T-helper 17 cell (primary cell): ENCODE data around the gene ATF5. TPM values are rescaled to one million over a fixed set of nuclear protein-coding genes. Genes with fewer than 3 reads are reported as not detected.
A peak's percentile ranks its signal among the peaks of the same experiment; 100 is the strongest.

Experiments
- ATAC-seq: fragments of 150-1000 bp; cut with Tn5 transposase; 2 replicates; pipeline ENCODE4 v1.10.0; 2021; ENCODE audit warnings: mild to moderate bottlenecking, moderate library complexity
- DNase-seq, 3 donors: peaks; one replicate each; pipeline versions ENCODE4 v3.0.0 to v3.0.0-alpha.2; 2020 to 2021
- H3K9me3 ChIP-seq: one replicate; pipeline ENCODE4 v1.7.0; 2013; ENCODE audit warnings: low read length, mild to moderate bottlenecking; ENCODE audit not compliant: control insufficient read depth, poor library complexity, severe bottlenecking
- H3K27ac Mint-ChIP-seq: one replicate; pipeline ENCODE4 v1.8.0; 2022; ENCODE audit warnings: mild to moderate bottlenecking, moderate library complexity, mixed read lengths
- H3K27me3 Mint-ChIP-seq: one replicate; pipeline ENCODE4 v1.8.0; 2022; ENCODE audit warnings: mixed read lengths
- H3K36me3 Mint-ChIP-seq: one replicate; pipeline ENCODE4 v1.8.0; 2022; ENCODE audit warnings: low read depth, mixed read lengths
- H3K4me1 Mint-ChIP-seq: one replicate; pipeline ENCODE4 v1.8.0; 2022; ENCODE audit warnings: mild to moderate bottlenecking, mixed read lengths
- H3K4me3 Mint-ChIP-seq: one replicate; pipeline ENCODE4 v1.8.0; 2022; ENCODE audit warnings: mild to moderate bottlenecking, moderate library complexity, mixed read lengths
- total RNA-seq, 4 donors: library from RNA in 2 of 4; stranded (reverse) in 2 of 4; gene quantifications; one replicate each; pipeline ENCODE4 v1.2.3 and lab custom pipeline; 2022 to 2026

ATF5 gene
- total RNA-seq, 2 donors from 2014 or later = 31.8 to 36.0 TPM

DNA sequence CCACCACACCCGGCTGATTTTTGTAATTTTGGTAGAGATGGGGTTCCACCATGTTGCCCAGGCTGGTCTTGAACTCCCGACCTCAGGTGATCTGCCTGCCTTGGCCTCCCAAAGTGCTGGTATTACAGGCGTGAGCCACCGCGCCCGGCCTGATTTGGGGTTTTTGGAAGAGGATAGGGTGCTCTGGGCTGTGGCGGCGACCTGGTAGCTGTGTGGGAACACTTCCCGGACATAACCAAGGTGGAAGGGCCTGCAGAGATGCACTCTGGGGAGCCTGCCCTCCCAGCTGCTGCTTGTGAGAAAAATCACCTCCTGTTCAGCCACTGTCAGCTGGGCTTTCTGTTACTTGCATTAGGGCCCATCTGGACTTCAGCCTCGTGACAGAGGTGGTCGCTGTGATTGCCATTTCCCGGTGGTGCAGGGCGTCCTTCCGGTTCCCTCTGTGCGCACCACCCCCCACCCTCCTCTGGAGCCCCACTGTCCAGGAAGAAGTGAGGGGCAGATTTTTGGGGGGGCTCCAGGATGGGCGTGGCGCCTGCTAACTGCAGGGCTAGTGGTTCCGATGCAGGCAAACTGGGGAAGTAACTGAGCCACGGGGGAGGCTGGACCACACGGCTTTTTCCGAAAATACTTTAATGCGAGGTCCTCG lies 39.8 kb upstream of the ATF5 start:
- ATAC-seq = no peak
- H3K27me3 Mint-ChIP-seq = no peaks in the 10 kb centered on the region
- peaks cover 5% of the 10 kb centered on the region for H3K36me3 Mint-ChIP-seq
- H3K27ac Mint-ChIP-seq = peak overlapping the region; percentile 100
- H3K4me3 Mint-ChIP-seq = peak overlapping the region; percentile 83
- H3K4me1 Mint-ChIP-seq = peaks cover 28% of the 10 kb centered on the region
- H3K9me3 ChIP-seq = no peaks in the 10 kb centered on the region
- no peak for DNase-seq

DNA sequence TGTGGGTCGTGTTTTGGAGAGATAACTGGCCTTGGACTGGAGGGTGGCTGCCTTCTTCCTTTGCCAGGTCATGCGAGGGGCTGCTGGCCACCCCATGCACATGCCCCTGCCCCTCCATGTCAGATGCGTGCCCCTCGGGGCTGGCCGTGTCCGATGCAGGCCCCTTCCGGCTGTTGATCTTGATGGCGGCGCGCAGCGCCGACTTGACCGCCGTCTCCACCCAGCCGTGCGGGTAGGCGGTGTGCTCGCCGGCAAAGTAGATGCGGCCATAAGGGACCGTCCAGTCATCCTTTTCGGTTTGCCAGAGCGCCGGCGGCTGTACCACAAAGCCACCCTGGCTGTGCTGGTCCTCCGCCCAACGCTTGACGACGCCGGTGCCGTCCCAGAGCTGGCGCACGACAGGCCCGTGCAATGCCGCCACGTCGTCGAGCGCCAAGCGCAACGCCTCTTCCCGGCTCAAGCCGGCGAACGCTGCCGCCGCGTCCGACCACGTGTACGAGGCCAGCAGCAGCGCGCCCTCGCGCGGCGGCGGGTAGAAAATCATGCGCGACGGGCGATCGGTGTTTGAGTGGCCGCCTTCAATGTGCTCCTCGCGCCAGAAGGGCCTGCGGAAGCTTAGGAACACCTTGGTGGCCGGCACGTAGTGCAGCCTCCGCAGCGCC lies 39.2 kb upstream of the ATF5 start:
- Mint-ChIP-seq H3K4me1 (peaks cover 33% of the 10 kb centered on the region), H3K4me3 (peak overlapping the region; percentile 83), H3K27me3 (no peaks in the 10 kb centered on the region), H3K36me3 (peaks cover 5% of the 10 kb centered on the region), H3K27ac (peak overlapping the region; percentile 100)
- DNase-seq (peak; percentile 62 to 71 (median 63)), ATAC-seq (peak; percentile 61)
- no peaks in the 10 kb centered on the region for H3K9me3 ChIP-seq

DNA sequence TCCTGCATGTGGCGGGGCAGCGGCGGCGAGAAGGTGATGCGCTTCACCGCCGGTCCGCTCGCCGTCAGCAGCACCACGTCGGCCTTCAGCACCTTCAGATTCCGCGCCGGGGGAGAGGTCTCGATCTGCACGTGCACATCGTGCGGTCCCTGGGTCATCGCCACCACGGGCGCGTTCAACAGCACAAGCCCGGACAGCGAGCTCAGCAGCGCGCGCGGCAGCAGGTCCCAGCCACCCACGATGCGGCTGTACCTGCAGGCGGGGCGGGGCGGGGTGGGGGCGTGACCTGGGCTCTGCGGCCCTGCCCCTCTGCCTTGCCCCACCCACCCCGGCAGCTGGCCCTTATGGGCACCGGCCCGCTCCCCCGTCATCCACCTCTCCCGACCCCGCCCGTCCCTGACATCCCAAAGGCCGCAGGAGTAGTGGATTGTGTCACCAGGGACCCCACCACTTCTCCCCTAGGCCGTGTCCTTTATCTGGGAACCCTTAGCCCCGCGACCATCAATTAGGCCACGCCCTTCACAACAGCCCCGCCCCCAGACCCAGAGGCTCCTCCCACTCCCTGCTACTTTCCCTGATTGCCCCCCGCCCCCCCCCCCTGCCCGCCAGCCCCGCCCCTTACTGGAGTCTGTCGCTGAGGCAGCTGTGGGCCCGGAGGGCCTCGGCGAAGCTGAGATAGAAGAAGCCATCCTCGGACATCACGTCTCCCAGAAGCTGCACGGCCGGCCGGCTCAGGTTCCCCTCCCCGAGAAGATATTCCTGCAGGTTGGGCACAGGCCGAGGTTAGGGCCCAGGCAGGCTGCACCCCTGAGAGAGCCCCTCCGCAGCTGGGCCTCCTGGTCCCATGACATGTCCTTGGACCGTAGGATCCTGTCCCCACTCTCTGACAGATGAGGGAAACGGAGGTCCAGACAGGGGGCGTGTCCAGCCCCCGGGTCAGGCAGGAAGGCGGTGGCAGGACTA lies 38.4 kb upstream of the ATF5 start:
- peak; percentile 72 for ATAC-seq
- DNase-seq = peak; percentile 64 to 77 (median 76)
- Mint-ChIP-seq H3K4me1 (peaks cover 37% of the 10 kb centered on the region), H3K27me3 (no peaks in the 10 kb centered on the region), H3K4me3 (peak overlapping the region; percentile 83), H3K36me3 (peaks cover 3% of the 10 kb centered on the region), H3K27ac (peak overlapping the region; percentile 100)
- no peaks in the 10 kb centered on the region for H3K9me3 ChIP-seq

DNA sequence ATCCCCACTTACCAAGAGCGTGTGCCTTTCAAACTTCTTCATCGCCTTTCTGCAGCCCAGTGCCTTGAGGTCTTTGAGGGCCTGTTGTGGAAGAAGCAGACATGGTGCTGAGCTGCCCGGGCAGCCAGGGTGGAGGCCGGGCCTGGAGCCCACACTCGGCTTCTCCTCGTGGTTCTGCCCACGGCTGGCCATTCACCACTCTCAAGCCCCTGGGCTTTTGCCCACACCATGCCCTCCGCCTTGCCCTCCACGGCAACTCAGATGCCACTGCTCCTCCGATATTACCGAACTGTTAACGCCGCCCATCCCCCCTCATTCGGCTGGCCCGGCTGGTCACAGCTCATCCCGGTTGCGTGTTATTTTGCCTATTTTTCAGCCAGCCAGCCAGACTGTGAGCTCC lies 37.6 kb upstream of the ATF5 start:
- peak overlapping the region; percentile 100 for H3K27ac Mint-ChIP-seq

DNA sequence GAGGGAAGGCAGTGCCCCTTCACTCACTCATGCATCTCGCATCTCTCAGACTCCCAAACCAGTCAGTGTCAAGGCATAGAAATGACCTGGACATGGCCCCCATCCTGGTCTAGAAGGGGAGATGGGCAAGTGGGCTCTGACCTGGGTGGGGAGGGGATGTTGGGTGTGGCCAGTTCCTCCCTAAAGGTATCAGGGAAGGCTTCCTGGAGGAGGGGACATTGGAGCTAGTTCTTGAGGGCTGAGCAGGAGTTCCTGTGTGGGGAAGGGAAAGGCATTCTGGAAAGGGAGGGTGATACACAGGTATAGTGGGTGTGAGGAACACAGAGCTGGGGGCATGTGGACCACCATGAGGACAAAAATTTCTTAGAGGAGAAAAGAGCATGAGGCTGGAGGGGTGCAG lies 36.3 kb upstream of the ATF5 start:
- no peaks in the 10 kb centered on the region for H3K9me3 ChIP-seq
- peaks cover 54% of the 10 kb centered on the region for H3K4me1 Mint-ChIP-seq
- ATAC-seq (no peak), DNase-seq (no peak)
- H3K4me3 Mint-ChIP-seq = peak overlapping the region; percentile 66
- H3K36me3 Mint-ChIP-seq = peaks cover 3% of the 10 kb centered on the region
- H3K27me3 Mint-ChIP-seq = no peaks in the 10 kb centered on the region
- peak overlapping the region; percentile 100 for H3K27ac Mint-ChIP-seq

More for the DNA sequence above, 37.6 kb upstream of the ATF5 start:
- Mint-ChIP-seq H3K4me3 (peak overlapping the region; percentile 70), H3K4me1 (peaks cover 41% of the 10 kb centered on the region), H3K27me3 (no peaks in the 10 kb centered on the region), H3K36me3 (peaks cover 3% of the 10 kb centered on the region)
- H3K9me3 ChIP-seq = no peaks in the 10 kb centered on the region
- DNase-seq (no peak), ATAC-seq (no peak)

DNA sequence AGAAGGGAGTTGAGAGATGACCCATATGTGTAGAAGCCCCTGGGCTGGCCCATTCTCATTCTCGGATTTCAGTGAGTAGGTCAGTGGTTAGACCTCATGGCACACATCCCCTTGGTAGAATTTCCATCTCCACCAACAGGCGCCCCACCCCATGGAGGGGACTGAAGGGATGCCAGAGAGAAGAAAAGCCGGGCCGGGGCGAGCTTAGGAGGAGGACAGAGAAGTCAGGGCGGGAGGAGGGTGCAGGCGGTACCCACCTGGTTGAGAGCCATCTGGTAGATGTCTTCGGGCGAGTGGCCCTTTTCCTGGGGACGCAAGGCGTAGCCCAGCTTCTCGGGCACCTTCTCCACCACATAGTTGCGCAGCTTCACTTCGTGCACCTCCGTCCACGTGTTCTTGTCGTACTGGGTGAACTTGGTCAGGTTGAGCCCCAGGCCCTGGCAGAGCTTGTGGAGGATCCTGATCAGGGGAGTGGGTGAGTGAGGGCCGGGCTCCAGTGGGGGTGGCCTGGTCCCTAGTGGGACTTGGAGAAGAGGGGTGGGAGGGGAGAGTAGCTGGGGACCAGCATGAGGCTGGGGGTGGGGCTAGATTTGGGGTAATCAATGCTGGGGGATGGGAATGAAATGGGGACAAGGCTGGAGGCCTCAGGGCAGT lies 34.9 kb upstream of the ATF5 start:
- Mint-ChIP-seq H3K4me1 (peaks cover 54% of the 10 kb centered on the region), H3K36me3 (peaks cover 3% of the 10 kb centered on the region), H3K27ac (peak overlapping the region; percentile 100), H3K27me3 (no peaks in the 10 kb centered on the region), H3K4me3 (peak overlapping the region; percentile 96)
- no peak for ATAC-seq
- no peak for DNase-seq
- no peaks in the 10 kb centered on the region for H3K9me3 ChIP-seq

DNA sequence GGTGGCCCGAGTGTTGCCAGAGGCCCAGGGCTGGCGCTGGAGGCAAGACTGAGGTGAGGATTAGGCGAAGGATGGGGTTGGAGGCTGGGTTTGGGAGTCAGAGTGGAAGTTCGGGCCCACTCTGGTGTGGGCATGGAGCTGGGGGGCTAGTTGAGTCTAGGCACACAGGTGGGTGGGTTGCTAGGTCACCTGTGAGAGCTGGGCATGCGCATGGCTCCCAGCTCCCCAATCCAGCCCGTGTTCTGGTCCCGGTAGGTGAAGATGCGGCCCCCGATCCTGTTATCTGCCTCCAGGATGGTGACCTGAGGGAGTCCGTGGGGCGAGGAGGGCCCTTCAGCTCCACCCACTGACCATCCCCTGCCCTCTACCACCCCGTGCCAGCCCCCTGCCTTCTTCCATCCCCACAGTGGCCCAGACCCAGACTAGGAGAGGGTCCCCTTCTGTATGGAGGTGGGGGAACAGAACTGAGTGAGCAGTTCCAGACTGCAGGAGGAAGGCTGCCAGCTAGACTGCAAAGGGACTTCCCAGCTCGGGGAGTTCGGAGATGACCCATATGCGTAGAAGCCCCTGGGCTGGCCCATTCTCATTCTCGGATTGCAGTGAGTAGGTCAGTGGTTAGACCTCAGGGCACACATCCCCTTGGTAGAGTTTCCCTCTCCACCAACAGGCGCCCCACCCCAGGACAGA lies 34.0 kb upstream of the ATF5 start:
- ATAC-seq (peak; percentile 16), DNase-seq (peak; percentile 28 to 57 (median 50))
- Mint-ChIP-seq H3K27ac (peak overlapping the region; percentile 100), H3K4me3 (peak overlapping the region; percentile 96), H3K27me3 (no peaks in the 10 kb centered on the region), H3K36me3 (peaks cover 3% of the 10 kb centered on the region), H3K4me1 (peaks cover 54% of the 10 kb centered on the region)
- no peaks in the 10 kb centered on the region for H3K9me3 ChIP-seq

DNA sequence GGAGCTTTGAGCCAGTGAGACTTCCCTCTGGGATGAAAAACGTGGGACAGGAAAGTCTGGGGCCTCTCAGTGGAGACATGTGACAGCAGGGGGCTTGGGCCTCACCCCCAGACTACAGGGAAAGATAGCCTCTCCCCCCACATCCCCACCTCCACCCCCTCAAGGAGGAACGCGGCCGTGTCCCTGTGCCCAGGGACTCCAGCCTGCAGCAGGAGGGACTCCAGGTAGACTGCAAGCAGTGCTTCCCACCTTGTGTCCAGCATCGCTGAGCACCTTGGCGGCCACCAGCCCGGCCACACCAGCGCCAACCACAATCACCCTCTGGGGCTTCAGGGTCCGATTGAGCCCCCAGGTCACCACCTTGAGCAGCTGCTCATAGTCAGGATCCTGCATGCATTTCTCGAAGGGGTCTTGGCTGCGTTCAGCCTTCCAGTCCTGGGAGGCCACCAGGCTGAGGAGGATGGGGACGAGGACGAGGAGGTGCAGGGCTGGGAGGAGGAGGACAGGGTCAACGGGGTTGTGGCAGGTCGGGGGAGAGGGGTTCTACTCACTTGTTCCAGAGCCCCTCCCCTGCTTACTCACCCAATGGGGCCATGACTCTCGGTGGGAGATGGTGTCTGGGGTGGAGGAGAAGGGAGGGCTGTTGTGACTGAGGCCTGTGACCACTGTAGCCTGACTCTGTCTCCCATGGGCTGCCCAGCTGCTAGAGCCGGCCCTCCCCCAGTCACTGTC lies 33.3 kb upstream of the ATF5 start:
- DNase-seq (peak in 1 of 3 donors; percentile 23), ATAC-seq (no peak)
- Mint-ChIP-seq H3K36me3 (peaks cover 3% of the 10 kb centered on the region), H3K27me3 (no peaks in the 10 kb centered on the region), H3K4me1 (peaks cover 52% of the 10 kb centered on the region), H3K4me3 (peak overlapping the region; percentile 96), H3K27ac (peak overlapping the region; percentile 100)
- H3K9me3 ChIP-seq = no peaks in the 10 kb centered on the region

DNA sequence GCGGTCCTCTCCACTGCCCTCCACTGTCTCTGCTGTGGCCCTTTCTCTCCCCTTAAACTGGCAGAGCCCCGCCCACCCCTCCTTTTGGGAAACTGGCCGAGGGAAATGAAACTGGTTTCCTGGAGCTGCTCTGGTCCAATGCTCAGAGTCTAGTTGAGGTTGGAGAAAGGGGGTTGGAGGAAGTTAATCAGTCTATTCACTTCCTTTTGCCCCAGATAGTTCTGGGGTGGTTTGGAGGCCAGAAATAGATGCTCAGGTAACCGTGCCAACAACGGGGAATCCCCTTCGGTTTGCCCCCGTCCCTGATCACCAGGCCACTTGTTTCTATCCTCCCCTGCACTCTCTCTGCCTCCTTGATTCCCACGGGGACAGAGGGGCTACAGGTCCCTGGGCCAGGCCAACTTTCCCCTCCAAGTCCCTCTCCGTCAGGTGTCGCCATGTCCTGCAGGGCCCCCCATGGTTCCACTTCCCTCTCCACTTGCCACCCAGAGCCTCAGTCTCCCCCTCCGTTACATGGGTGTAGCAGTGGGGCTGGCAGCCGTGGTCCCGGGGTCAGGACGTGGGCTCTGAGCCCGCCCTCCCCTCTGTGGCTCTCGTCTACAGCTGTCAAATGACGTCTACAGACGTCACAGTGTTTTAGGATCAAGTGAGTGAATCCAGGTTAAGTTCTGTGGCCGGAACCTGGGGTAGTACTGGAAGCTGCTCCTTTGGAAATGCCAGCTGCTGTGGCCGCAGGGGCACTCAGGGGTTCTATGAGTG lies 32.0 kb upstream of the ATF5 start, which contains the start of gene IL4I1:
Gene IL4I1 (minus strand): TSS at position 25 of the 759 bp plus-strand sequence. CDS start 727 bp downstream, outside the sequence.
- Mint-ChIP-seq H3K4me3 (peak within 1 kb of the TSS; percentile 96), H3K27ac (peak within 1 kb of the TSS; percentile 100), H3K27me3 (no peaks in the 10 kb centered on the region), H3K4me1 (peaks cover 45% of the 10 kb centered on the region), H3K36me3 (peaks cover 3% of the 10 kb centered on the region)
- no peaks in the 10 kb centered on the region for H3K9me3 ChIP-seq
- peak; percentile 69 for ATAC-seq
- peak; percentile 57 to 71 (median 69) for DNase-seq

DNA sequence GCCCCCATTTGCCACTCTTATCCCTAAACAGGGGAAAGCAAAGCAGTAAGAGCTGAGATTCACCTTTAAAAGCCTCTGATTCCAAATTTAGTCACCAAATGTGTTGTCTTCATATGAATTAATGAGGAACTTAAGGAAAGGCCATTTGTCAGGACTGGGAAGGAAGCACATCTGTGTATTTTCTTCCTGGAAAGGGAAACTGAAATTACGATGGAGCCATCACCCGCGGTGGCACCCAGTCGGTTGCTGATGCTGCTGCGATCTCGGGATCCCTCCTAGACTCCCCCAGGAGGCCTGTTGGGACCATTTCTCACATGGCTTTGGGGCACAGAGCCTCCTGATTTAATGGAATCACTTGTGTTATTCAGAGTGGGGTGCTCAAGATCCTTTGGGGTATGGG lies 24.9 kb upstream of the ATF5 start:
- no peaks in the 10 kb centered on the region for H3K9me3 ChIP-seq
- peak overlapping the region; percentile 34 for H3K27ac Mint-ChIP-seq
- H3K27me3 Mint-ChIP-seq = no peaks in the 10 kb centered on the region
- no peaks in the 10 kb centered on the region for H3K36me3 Mint-ChIP-seq
- no peak for DNase-seq
- no peak for ATAC-seq
- no peak overlapping the region for H3K4me3 Mint-ChIP-seq
- peaks cover 10% of the 10 kb centered on the region for H3K4me1 Mint-ChIP-seq

DNA sequence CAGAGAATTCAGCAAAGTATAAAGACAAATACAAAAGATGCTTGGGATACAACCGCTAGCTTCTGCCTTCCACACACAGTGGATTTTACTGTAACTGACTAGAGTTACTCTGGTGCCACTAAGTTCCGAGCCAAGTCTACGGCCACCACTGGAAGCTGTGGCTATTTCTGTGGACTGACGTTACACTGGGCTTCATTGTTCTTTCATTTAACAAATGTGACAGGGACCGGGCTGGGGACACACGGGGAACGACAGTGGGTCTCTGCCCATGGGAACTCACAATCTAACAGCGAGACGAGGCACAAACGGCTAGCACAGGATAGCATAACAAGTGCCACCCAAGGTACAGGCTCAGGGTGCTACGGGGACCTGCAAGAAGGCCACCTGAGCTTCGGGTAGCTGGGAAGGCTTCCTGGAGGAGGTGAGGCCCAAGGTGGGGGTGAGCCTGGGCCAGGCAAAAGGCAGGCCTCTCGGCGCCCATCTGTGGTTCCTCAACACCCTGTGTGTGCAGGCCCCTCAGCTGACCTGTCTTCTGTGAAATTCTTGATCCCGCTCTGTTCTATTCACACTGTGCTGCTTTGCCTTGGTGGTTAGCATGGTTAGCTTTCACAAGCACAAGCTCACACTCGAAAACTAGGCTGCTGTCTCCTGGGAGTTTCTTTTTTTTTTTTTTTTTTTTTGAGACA lies 22.0 kb upstream of the ATF5 start:
- no peak for DNase-seq
- no peak overlapping the region for H3K4me3 Mint-ChIP-seq
- peak overlapping the region; percentile 49 for H3K27ac Mint-ChIP-seq
- no peak for ATAC-seq
- no peaks in the 10 kb centered on the region for H3K36me3 Mint-ChIP-seq
- H3K4me1 Mint-ChIP-seq = peaks cover 24% of the 10 kb centered on the region
- H3K9me3 ChIP-seq = no peaks in the 10 kb centered on the region
- no peaks in the 10 kb centered on the region for H3K27me3 Mint-ChIP-seq
